NCI-H226 (cell line): ENCODE data around the gene RPP25.

Experiments
- DNase-seq: peaks from one replicate; pipeline ENCODE4 v3.0.0-alpha.2; 2015

The RPP25 gene

DNA sequence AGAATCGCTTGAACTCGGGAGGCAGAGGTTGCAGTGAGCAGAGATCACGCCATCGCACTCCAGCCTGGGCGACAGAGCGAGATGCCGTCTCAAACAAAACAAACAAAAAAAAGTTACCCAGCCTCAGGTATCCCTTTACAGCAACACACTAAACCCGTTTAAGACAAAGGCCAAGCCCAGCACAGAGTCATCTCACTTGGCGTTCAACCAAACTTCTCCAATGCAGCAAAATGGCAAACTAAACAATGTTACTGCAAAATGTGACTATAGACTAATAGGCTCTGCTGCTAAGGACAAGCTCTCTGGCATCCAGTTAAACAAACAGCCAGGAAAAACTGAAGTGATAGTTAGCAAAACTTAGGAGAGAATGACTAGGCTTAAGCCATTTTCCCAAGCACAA is 43.5 kb downstream of the RPP25 start:
- no peak for DNase-seq

DNA sequence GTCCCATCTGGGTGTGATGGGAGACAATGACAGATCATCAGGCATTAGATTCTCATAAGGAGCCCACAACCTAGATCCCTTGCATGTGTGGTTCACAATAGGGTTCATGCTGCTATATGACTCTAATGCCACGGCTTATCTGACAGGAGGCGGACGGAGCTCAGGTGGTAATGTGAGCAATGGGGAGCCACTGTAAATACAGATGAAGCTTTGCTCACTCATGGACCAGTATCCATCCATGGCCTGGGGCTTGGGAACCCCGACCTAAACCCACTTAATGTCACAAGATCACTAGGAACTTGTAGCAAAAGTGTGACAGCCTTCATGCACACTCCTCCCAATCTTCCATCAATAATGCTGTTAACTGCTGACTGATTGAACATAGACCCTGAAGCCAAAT is 47.9 kb downstream of the RPP25 start:
- no peak for DNase-seq

DNA sequence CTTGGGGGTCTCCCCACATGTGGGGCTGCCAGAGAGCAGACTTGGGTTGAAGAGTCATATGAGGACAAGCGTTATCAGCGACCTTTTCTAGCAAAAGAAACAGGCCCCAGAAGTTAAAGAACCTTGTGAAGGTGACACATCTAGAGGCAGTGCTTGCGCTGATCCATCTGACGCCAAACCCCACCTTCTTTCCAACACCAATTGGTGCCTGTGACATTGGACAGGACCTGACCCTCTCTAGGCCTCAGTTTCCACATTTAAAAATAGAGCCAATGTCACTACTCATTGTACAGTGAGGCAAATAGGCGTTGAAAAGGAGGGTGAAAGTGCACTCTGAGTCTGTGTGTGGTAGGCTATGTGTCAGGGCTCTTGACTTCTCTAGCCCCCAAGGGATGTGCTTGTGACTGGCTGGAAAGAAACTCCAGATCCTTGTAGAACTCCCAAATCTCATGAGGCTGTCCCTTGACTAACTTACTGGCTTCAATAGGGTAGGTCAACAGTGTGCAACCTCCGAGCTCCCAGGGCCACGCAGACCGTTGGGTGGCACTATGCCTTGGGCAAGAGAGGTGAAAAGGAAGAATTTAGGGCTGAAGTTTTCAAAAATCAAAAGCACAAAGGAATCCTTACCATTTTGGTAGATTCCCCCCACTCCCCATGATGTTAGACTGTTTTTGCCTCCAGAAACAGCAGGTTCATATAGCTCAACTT is 49.3 kb downstream of the RPP25 start:
- DNase-seq, result no peak

DNA sequence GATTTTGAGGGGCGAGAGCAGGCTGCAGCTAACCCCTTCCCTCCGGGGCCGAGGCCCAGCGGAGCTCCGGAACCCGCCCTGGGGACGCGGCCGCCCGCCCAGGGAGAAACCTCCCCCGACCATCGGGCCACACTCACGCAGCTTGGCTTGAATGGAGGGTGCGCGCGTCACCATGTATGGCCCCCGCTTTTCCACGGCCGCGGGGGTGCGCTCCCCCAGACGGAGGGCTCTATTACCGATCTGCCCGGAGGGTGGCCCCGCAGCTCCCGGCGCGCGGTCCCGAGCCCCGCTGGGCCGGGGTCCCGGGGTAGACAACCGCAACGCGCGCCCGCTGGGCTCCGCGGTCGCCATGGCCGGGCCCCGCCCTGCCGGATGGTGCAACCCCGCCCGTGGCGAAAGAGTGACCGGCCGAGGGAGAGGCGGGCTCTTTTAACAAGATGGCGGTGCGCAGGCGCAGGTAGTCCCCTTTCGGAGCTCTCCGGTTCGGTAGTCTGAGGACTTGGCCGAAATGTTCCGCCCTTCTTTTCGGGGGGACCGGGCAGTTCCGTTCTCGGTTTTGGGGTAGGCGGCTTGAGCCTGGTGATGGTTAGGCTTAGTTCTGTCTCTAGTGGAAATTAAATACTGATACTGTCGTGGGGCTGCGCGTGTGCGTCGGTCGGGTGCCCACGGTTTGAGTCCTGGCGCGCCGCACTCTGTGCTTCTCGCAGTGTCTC is 50.0 kb downstream of the RPP25 start, which contains the start of gene FAM219B:
Gene FAM219B, minus strand, starts transcription at position 402 of the 713 bp plus-strand sequence. Its CDS starts 51 bp downstream, at position 351.
- peak; percentile 85 for DNase-seq

DNA sequence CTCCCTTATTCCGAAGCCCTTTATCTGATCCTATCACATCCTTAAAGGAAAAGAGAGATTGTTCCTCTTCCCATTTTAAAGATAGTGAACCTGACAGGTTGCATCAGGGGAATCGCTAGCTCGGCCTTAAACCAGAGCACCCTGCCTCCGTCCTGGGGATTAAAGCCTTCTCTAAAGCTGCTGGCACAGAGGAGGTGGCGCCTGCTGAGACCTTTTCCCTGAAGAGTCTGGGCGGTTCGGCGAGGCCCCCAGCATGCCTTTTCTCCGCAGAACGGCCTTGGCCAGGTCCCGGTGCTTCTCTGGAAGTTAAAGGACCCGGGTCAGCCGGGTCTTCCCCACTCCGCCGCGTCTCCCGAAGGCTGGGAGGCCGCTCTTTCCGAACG is 50.5 kb downstream of the RPP25 start:
- no peak for DNase-seq
